Esophagus muscularis mucosa (tissue), 3 donors: ENCODE measurements around the gene KRTAP9-4.

ENCODE experiments used
- POLR2A ChIP-seq: fragments of 450-650 bp; IDR thresholded peaks from one replicate; pipeline ENCODE4 v1.6.1; 2017; ENCODE audit warnings: antibody characterized with exemption, moderate library complexity, mild to moderate bottlenecking, low read depth
- TF ChIP-seq, protein P1 (sequence below), 3 experiments: fragments of 200-600 bp in 2 of 3; fragments of 450-650 bp in 1 of 3; sonication (generic) in 2 of 3; IDR thresholded peaks; one replicate each; pipeline ENCODE4 v1.5.1; 2017 to 2019; ENCODE audit warnings: antibody characterized with exemption in 3 of 3, mild to moderate bottlenecking in 2 of 3, moderate library complexity in 1 of 3

DNA sequence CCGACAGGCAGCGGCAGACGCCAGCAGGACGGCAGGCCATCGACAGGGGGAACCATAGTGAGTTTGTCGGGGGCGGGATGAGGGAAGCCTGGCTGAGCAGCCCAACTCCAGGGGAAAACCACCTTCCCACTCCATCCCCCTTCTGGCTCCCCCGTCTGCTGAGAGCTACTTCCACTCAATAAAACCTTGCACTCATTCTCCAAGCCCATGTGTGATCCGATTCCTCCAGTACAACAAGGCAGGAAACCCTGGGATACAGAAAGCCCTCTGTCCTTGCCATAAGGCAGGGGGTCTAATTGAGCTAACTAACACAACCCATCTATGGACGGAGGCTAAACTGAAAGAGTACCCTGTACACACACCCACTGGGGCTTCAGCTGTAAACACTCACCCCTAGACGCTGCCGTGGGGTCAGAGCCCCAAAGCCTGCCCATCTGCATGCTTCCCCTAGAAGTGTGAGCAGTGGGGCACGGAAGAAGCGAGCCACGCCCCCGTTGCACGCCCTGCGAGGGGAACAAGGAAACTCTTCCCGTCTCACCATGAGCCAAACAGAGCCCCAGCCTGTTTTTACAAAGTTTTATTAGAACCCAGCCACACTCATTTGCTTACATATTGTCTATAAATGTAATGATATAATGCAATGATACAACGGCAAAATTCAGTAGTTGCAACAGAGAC, 49.1 kb downstream of the KRTAP9-4 start:
- TF ChIP-seq, protein P1, sequence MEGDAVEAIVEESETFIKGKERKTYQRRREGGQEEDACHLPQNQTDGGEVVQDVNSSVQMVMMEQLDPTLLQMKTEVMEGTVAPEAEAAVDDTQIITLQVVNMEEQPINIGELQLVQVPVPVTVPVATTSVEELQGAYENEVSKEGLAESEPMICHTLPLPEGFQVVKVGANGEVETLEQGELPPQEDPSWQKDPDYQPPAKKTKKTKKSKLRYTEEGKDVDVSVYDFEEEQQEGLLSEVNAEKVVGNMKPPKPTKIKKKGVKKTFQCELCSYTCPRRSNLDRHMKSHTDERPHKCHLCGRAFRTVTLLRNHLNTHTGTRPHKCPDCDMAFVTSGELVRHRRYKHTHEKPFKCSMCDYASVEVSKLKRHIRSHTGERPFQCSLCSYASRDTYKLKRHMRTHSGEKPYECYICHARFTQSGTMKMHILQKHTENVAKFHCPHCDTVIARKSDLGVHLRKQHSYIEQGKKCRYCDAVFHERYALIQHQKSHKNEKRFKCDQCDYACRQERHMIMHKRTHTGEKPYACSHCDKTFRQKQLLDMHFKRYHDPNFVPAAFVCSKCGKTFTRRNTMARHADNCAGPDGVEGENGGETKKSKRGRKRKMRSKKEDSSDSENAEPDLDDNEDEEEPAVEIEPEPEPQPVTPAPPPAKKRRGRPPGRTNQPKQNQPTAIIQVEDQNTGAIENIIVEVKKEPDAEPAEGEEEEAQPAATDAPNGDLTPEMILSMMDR (IDR thresholded peaks at IDR 0.05), result no peak
- no peak for TF ChIP-seq POLR2A
